D341Med (cell line): ENCODE measurements around the gene BARX1.
A peak's percentile ranks its signal among the peaks of the same experiment; 100 is the strongest.
"Not testable (repeated sequence)": the region's sequence is repeated elsewhere in the genome, so short reads cannot be mapped to it uniquely, and the experiment has no call there.

Experiments
- DNase-seq: peaks from one replicate; pipeline ENCODE4 v3.0.0; 2012; ENCODE audit warnings: low spot score

Gene BARX1

GRCh38 chr9:93965830-93966577 lies 10.8 kb upstream of the BARX1 start:
- no peak for DNase-seq

GRCh38 chr9:93964685-93965084 lies 9.5 kb upstream of the BARX1 start:
- no peak for DNase-seq

GRCh38 chr9:93963969-93964368 lies 8.8 kb upstream of the BARX1 start:
- DNase-seq: no peak

GRCh38 chr9:93963489-93963888 lies 8.3 kb upstream of the BARX1 start:
- DNase-seq: not testable (repeated sequence)

- peak; percentile 83 for DNase-seq
Measured at GRCh38 chr9:93962561-93963440, 7.6 kb upstream of the BARX1 start.

GRCh38 chr9:93962017-93962416 lies 6.9 kb upstream of the BARX1 start:
- DNase-seq: no peak

- peak; percentile 33 for DNase-seq
Measured at GRCh38 chr9:93960971-93961841, 6.1 kb upstream of the BARX1 start.

GRCh38 chr9:93960221-93960970 lies 5.2 kb upstream of the BARX1 start:
- DNase-seq: peak; percentile 46

GRCh38 chr9:93959739-93960154 lies 4.6 kb upstream of the BARX1 start:
- DNase-seq: peak; percentile 6

GRCh38 chr9:93958819-93959682 lies 3.9 kb upstream of the BARX1 start:
- peak; percentile 36 for DNase-seq

- DNase-seq: no peak
Measured at GRCh38 chr9:93958121-93958818, 3.1 kb upstream of the BARX1 start.

GRCh38 chr9:93955981-93956784 lies 1.0 kb upstream of the BARX1 start:
- DNase-seq: no peak

GRCh38 chr9:93954434-93955061 lies 607 bp downstream of the BARX1 start:
- no peak for DNase-seq

- DNase-seq: no peak
Measured at GRCh38 chr9:93953496-93954433, 1.4 kb downstream of the BARX1 start.

- DNase-seq: no peak
Measured at GRCh38 chr9:93952784-93953495, 2.2 kb downstream of the BARX1 start.

GRCh38 chr9:93952119-93952783 lies 2.9 kb downstream of the BARX1 start:
- no peak for DNase-seq
